ENCODE data around the gene PSD.

The PSD gene

DNA sequence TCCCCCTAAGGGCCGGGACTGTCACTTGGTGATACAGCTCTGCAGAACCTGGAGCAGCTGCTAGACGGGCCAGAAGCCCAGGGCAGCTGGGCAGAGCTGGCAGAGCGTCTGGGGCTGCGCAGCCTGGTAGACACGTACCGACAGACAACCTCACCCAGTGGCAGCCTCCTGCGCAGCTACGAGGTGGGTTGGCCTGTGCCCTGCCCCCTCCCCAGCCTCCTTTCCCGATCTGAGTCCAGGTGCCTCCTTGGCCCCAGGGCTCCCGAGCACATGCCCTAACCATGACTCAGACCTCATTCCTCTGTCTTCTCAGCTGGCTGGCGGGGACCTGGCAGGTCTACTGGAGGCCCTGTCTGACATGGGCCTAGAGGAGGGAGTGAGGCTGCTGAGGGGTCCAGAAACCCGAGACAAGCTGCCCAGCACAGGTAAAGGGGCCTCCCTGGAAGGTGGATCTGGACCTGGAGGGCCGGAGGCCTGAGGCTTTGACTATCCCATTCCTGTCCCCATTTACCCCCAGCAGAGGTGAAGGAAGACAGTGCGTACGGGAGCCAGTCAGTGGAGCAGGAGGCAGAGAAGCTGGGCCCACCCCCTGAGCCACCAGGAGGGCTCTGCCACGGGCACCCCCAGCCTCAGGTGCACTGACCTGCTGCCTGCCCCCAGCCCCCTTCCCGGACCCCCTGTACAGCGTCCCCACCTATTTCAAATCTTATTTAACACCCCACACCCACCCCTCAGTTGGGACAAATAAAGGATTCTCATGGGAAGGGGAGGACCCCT is 16.7 kb downstream of the PSD start:
- ChIA-PET POLR2A (interaction anchor here (0.7 to 1.8 kb wide), 2 partner anchors 19 to 60 kb away, joined by 3 to 6 read pairs; partner anchors contain the start of gene FBXL15), CTCF (interaction anchor here (0.6 to 1.3 kb wide), 2 partner anchors 8 to 232 kb away, joined by 3 to 5 read pairs; no protein-coding TSS in a partner anchor)
- TF ChIP-seq SUZ12 (IDR thresholded peaks at IDR 0.05) (no peak), BHLHE40 (IDR thresholded peaks at IDR 0.05; ENCODE audit: borderline replicate concordance) (no peak), ZNF384 (IDR thresholded peaks at IDR 0.05) (no peak), ELF4 (IDR thresholded peaks at IDR 0.05) (no peak), HDGF (IDR thresholded peaks at IDR 0.05; ENCODE audit: borderline replicate concordance) (no peak), LEF1 (IDR thresholded peaks at IDR 0.05; ENCODE audit: borderline replicate concordance) (no peak), L3MBTL2 (conservative IDR thresholded peaks at IDR 0.05) (no peak), CTBP1 (IDR thresholded peaks at IDR 0.05; ENCODE audit: borderline replicate concordance) (no peak), ARNT (IDR thresholded peaks at IDR 0.05) (no peak), FOXA1 (IDR thresholded peaks at IDR 0.05) (no peak), NFRKB (IDR thresholded peaks at IDR 0.05) (no peak)
- DNase-seq (ENCODE audit: extremely low spot score), result no peak

DNA sequence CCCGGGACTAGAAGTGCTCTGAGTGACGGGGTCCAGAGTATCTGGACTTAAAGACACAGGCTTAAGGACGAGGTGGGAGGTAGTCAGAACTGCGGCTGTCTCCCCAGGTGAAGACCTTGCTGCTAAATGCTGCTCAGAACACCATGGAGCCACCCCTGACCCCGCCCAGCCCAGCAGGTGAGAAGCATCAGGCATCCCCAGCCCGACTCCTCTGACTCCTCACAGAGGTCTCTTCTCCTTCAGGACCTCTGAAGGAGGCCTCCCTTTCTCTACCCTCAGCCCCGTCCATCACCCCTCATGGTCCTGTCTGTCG is 17.3 kb downstream of the PSD start:
- DNase-seq (ENCODE audit: extremely low spot score), result no peak
- TF ChIP-seq HDGF (IDR thresholded peaks at IDR 0.05; ENCODE audit: borderline replicate concordance) (no peak), ZNF384 (IDR thresholded peaks at IDR 0.05) (no peak), CTBP1 (IDR thresholded peaks at IDR 0.05; ENCODE audit: borderline replicate concordance) (no peak), BHLHE40 (IDR thresholded peaks at IDR 0.05; ENCODE audit: borderline replicate concordance) (no peak), TARDBP (IDR thresholded peaks at IDR 0.05) (no peak), SP1 (IDR thresholded peaks at IDR 0.05) (no peak), ELF4 (IDR thresholded peaks at IDR 0.05) (no peak), FOXM1 (IDR thresholded peaks at IDR 0.05; ENCODE audit: borderline replicate concordance) (no peak), NFRKB (IDR thresholded peaks at IDR 0.05) (no peak), ARNT (IDR thresholded peaks at IDR 0.05) (no peak), SUZ12 (IDR thresholded peaks at IDR 0.05) (no peak), FOXA1 (IDR thresholded peaks at IDR 0.05) (no peak), LEF1 (IDR thresholded peaks at IDR 0.05; ENCODE audit: borderline replicate concordance) (no peak), L3MBTL2 (conservative IDR thresholded peaks at IDR 0.05) (no peak), FOXK2 (IDR thresholded peaks at IDR 0.05) (no peak)
- TF ChIP-seq, protein P1, sequence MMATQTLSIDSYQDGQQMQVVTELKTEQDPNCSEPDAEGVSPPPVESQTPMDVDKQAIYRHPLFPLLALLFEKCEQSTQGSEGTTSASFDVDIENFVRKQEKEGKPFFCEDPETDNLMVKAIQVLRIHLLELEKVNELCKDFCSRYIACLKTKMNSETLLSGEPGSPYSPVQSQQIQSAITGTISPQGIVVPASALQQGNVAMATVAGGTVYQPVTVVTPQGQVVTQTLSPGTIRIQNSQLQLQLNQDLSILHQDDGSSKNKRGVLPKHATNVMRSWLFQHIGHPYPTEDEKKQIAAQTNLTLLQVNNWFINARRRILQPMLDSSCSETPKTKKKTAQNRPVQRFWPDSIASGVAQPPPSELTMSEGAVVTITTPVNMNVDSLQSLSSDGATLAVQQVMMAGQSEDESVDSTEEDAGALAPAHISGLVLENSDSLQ (IDR thresholded peaks at IDR 0.05), result no peak
- ChIA-PET CTCF (interaction anchor here (1.3 to 4.3 kb wide), 2 partner anchors 17 to 232 kb away, joined by 5 to 18 read pairs; no protein-coding TSS in a partner anchor), POLR2A (interaction anchor here (0.7 to 1.4 kb wide), 2 partner anchors 60 to 171 kb away, joined by 3 to 5 read pairs; no protein-coding TSS in a partner anchor)

DNA sequence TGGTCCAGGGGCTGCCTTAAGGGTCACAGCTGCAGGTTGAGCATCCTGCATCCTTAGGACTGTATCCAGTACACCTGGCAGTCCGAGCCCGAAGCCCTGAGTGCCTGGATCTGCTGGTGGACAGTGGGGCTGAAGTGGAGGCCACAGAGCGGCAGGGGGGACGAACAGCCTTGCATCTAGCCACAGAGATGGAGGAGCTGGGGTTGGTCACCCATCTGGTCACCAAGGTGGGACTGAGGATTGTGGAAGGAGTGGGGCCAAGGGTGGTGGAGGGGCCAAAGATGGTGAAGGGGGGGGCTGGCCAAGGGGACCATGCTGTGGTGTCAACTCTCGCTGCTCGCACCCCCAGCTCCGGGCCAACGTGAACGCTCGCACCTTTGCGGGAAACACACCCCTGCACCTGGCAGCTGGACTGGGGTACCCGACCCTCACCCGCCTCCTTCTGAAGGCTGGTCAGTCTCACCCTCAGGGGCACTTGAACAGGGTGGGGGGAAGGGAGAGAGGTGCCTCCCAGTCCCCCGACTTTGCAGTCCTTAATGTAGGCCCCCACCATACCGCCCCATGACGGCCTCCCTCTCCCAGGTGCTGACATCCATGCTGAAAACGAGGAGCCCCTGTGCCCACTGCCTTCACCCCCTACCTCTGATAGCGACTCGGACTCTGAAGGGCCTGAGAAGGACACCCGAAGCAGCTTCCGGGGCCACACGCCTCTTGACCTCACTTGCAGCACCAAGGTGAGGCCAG is 17.8 kb downstream of the PSD start:
- no peak for DNase-seq (ENCODE audit: extremely low spot score)
- POLR2A ChIA-PET, result interaction anchor here (1.2 to 3.6 kb wide), 3 partner anchors 20 to 171 kb away, joined by 3 to 17 read pairs (median 5); partner anchors contain the start of gene FBXL15
- CTCF ChIA-PET, result interaction anchor here (1.0 to 4.3 kb wide), 7 partner anchors 16 to 170 kb away, joined by 3 to 19 read pairs (median 4); partner anchors contain the start of genes CUEDC2 and FBXL15
- TF ChIP-seq SUZ12 (IDR thresholded peaks at IDR 0.05), result no peak
- no peak for TF ChIP-seq FOXM1 (IDR thresholded peaks at IDR 0.05; ENCODE audit: borderline replicate concordance)
- no peak for TF ChIP-seq ARNT (IDR thresholded peaks at IDR 0.05)
- TF ChIP-seq FOXA1 (IDR thresholded peaks at IDR 0.05), result no peak
- no peak for TF ChIP-seq L3MBTL2 (conservative IDR thresholded peaks at IDR 0.05)
- TF ChIP-seq CTBP1 (IDR thresholded peaks at IDR 0.05; ENCODE audit: borderline replicate concordance), result no peak
- no peak for TF ChIP-seq ELF4 (IDR thresholded peaks at IDR 0.05)

DNA sequence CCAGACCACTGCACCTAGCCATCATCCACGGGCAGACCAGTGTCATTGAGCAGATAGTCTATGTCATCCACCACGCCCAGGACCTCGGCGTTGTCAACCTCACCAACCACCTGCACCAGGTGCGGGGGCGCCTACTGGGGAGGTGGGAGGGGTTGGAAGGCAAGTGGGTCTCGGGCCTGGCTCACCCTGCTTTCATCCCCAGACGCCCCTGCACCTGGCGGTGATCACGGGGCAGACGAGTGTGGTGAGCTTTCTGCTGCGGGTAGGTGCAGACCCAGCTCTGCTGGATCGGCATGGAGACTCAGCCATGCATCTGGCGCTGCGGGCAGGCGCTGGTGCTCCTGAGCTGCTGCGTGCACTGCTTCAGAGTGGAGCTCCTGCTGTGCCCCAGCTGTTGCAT is 18.5 kb downstream of the PSD start:
- POLR2A ChIA-PET, result interaction anchor here (0.6 to 3.6 kb wide), 8 partner anchors 10 to 170 kb away, joined by 3 to 17 read pairs (median 3); partner anchors contain the start of genes CUEDC2 and FBXL15
- DNase-seq (ENCODE audit: extremely low spot score), result no peak
- CTCF ChIA-PET, result interaction anchor here (0.9 to 4.3 kb wide), 13 partner anchors 9 to 212 kb away, joined by 3 to 19 read pairs (median 4); partner anchors contain the start of genes CUEDC2 and FBXL15
- TF ChIP-seq L3MBTL2 (conservative IDR thresholded peaks at IDR 0.05) (0 out of 2 replicates have a peak, but pooled peaks have one; percentile 4), SP1 (IDR thresholded peaks at IDR 0.05) (no peak)

DNA sequence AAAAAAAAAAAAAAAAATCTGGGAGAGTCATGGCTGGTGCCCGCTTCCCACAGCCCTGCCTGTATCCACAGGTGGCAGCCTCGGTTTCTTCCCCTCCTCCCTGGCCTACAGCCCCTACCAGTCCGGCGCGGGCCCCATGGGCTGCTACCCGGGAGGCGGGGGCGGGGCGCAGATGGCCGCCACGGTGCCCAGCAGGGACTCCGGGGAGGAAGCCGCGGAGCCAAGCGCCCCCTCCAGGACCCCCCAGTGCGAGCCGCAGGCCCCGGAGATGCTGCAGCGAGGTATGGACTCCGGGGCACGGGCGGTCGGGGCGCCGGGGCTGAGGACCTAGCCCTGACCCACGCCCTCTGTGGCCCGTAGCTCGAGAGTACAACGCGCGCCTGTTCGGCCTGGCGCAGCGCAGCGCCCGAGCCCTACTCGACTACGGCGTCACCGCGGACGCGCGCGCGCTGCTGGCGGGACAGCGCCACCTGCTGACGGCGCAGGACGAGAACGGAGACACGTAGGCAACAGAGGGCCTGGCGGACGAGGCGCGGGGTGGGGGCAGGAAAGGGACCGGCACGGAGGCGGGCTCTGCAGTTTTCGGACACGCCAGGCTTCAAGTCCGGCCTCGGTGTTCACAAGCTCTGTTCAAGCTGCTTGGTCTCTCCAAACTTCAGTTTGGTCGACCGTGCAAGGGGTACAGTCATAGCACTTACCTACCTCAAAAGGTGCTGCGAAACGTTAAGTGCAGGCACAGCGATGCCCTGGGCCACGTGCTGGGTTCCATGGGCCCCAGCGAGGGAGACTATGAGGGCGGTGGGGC is 19.2 kb downstream of the PSD start:
- DNase-seq (ENCODE audit: extremely low spot score), result peak; percentile 93
- ChIA-PET POLR2A (interaction anchor here (0.6 to 3.6 kb wide), 9 partner anchors 10 to 170 kb away, joined by 3 to 17 read pairs (median 3); partner anchors contain the start of genes CUEDC2 and FBXL15), CTCF (interaction anchor here (0.9 to 4.3 kb wide), 16 partner anchors 10 to 261 kb away, joined by 3 to 19 read pairs (median 4); partner anchors contain the start of genes CUEDC2 and FBXL15)
- TF ChIP-seq ARNT (IDR thresholded peaks at IDR 0.05) (peak; percentile 71), FOXM1 (IDR thresholded peaks at IDR 0.05; ENCODE audit: borderline replicate concordance) (no peak), L3MBTL2 (conservative IDR thresholded peaks at IDR 0.05) (peak; percentile 69)
